ENCODE results near the gene HIVEP2.

GRCh38 chr6:142824426-142824825 is 120.5 kb downstream of the HIVEP2 start:
- no peak for TF ChIP-seq CTCF (IDR thresholded peaks at IDR 0.05)
- TF ChIP-seq POLR2A (IDR thresholded peaks at IDR 0.05): no peak
